GM21717 (cell line): ENCODE data around the gene SKI.
"Not testable (repeated sequence)": the region's sequence is repeated elsewhere in the genome, so short reads cannot be mapped to it uniquely, and the experiment has no call there.

Experiments
- ATAC-seq: cut with Tn5 transposase; IDR thresholded peaks from one replicate; pipeline ENCODE4 v1.9.1; 2021; ENCODE audit warnings: mild to moderate bottlenecking, moderate library complexity; ENCODE audit not compliant: unreplicated experiment

Gene SKI

GRCh38 chr1:2318314-2319278 is 90.5 kb downstream of the SKI start:
- no peak for ATAC-seq

GRCh38 chr1:2319291-2319690 is 91.2 kb downstream of the SKI start:
- no peak for ATAC-seq

DNA sequence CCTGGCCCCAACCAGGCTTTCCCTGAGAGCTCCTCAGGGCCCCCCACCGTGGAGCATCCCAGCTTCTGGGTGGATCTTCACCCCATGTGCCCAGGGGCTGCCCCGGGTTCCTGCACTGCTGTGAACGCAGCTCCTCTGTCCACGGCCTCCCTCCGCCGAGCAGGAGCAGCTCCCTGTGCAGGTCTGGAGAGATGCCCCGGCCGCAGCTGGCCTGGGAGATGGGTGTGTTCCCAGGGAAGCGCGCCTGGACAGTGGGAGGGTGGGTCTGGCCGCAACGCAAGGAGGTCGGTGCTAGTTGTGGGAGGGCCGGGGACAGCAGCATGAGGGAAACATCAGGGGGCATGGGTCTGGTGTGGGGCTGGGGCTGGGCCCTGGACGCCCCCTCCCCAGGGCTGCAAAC is 91.9 kb downstream of the SKI start:
- no peak for ATAC-seq

- ATAC-seq = no peak
Measured at GRCh38 chr1:2320760-2321667, 92.9 kb downstream of the SKI start.

GRCh38 chr1:2322065-2322571 is 94.0 kb downstream of the SKI start:
- ATAC-seq = no peak

GRCh38 chr1:2322581-2323211 is 94.6 kb downstream of the SKI start:
- ATAC-seq = no peak

DNA sequence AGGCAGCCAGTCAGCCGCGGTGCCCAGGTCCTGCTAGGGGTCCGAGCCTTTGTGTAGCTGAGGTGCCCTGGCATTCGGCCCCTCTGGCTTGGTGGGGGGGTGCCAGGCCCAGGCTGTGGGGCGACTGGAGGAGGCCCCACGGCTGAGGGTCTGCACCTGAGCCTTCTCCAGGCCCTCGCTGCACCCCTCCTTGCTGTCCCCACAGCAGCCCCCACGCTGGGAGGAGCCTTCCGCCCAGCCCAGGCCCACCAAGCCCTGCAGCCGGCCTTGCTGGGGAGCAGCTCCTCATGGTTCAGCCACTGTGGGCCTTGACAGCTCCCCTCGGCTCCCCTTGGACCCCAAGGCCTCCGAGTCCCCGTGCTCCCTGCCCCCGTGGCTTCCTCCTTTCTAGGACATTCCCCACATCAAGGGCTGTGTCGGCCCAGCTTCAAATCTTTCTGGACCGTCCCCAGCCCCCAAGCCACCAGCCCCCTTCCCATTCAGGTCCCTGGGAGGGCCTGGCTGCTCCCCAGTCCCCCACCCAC is 95.4 kb downstream of the SKI start:
- ATAC-seq = no peak

GRCh38 chr1:2324553-2325366 is 96.6 kb downstream of the SKI start:
- ATAC-seq = no peak

- ATAC-seq = no peak
Measured at GRCh38 chr1:2326524-2326923, 98.4 kb downstream of the SKI start.

DNA sequence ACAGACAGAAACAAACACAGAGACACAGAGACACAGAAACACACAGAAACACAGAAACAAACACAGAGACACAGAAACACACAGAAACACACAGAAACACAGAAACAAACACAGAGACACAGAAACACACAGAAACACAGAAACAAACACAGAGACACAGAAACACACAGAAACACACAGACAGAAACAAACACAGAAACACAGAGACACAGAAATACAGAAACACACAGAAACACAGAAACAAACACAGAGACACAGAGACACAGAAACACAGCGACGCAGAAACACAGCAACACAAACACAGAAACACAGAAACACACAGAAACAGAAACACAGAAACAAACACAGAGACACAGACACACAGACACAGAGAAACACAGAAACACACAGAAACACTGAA is 99.0 kb downstream of the SKI start:
- ATAC-seq = not testable (repeated sequence)

- ATAC-seq = no peak
Measured at GRCh38 chr1:2327841-2328240, 99.7 kb downstream of the SKI start.

- no peak for ATAC-seq
Measured at GRCh38 chr1:2328676-2329455, 100.7 kb downstream of the SKI start.

DNA sequence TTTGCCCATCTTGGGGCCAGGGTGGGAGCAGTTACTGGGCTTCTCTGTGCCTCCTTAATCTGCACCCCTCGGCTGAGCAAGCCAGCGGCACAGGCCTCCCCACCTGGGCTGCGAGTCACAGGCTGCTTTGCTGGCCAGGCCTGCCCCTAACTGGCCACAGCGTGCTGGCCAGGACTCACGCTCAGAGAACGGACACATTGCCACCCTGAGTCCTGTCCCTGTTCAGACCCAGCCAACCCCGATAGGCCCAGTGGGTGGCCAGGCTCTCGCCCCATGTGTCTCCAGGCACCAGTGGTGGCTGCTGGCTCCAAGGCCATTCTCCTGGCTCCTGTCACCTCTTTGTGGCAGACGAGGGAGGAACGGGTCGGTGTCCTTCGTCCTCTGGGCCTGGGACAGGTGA is 101.9 kb downstream of the SKI start:
- ATAC-seq = no peak

- ATAC-seq = no peak
Measured at GRCh38 chr1:2330519-2331199, 102.5 kb downstream of the SKI start.

- ATAC-seq = no peak
Measured at GRCh38 chr1:2331200-2331544, 103.1 kb downstream of the SKI start.

DNA sequence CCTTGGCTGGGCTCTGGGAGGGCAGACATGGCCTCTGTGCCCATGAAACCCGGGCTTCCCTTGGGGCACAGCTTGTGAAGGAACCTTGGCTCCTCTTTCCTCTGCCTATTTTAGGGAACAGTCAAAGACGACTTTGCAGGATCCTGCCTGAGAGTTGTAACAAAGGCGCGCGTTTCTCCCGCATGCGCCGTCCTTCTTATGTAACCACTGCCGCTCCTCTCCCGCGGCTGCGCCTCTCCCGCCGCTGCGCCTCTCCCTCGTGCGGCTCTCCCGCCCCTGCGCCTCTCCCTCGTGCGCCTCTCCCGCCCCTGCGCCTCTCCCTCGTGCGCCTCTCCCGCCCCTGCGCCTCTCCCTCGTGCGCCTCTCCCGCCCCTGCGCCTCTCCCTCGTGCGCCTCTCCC is 103.5 kb downstream of the SKI start:
- ATAC-seq = not testable (repeated sequence)

- ATAC-seq = no peak
Measured at GRCh38 chr1:2334366-2334765, 106.2 kb downstream of the SKI start.

GRCh38 chr1:2334883-2335534 is 106.9 kb downstream of the SKI start:
- no peak for ATAC-seq
